OCI-LY7 (cell line): ENCODE results near the gene PROB1. TPM values are rescaled to one million over a fixed set of nuclear protein-coding genes. Genes with fewer than 3 reads are reported as not detected.

Experiments
- BruUV-seq: library from RNA; stranded (reverse); fragments of 400-500 nt; replicated peaks from 2 replicates; lab custom pipeline; 2021; lab: Mats Ljungman, UMichigan
- CTCF ChIA-PET: fragments of 300-600 bp; sonication (Branson Sonifier 250); formaldehyde crosslinking; loops from one replicate; lab custom pipeline; 2022; ENCODE audit warnings: antibody characterized with exemption; ENCODE audit not compliant: unreplicated experiment; lab: Charles Lee
- POLR2A ChIA-PET: fragments of 300-600 bp; sonication (Branson Sonifier 250); formaldehyde crosslinking; loops from one replicate; lab custom pipeline; 2022; ENCODE audit warnings: antibody characterized with exemption; lab: Charles Lee
- DNase-seq: peaks from one replicate; pipeline ENCODE4 v3.0.0-alpha.2; 2015; ENCODE audit warnings: low spot score
- H2AFZ ChIP-seq: fragments of 200-600 bp; sonication (generic), shearing (Covaris generic); 2 replicates; pipeline ENCODE4 v1.6.1; 2014; ENCODE audit warnings: mild to moderate bottlenecking, antibody characterized with exemption, low read length, moderate library complexity
- H3K27ac ChIP-seq: fragments of 200-600 bp; sonication (generic); 2 replicates; pipeline ENCODE4 v1.5.1; 2014; ENCODE audit warnings: mixed run types, low read depth, mild to moderate bottlenecking, moderate library complexity, low read length, inconsistent platforms; ENCODE audit not compliant: poor library complexity, severe bottlenecking
- H3K36me3 ChIP-seq: fragments of 200-600 bp; sonication (generic); 2 replicates; pipeline ENCODE4 v1.6.1; 2014; ENCODE audit warnings: mild to moderate bottlenecking, antibody characterized with exemption, low read length, moderate library complexity, mixed read lengths; ENCODE audit not compliant: insufficient read depth
- H3K4me1 ChIP-seq: fragments of 200-600 bp; sonication (generic); 2 replicates; pipeline ENCODE4 v1.5.1; 2014; ENCODE audit warnings: mild to moderate bottlenecking, low read length; ENCODE audit not compliant: insufficient read depth, poor library complexity, severe bottlenecking
- H3K4me2 ChIP-seq: fragments of 200-600 bp; sonication (generic); 2 replicates; pipeline ENCODE4 v1.6.1; 2014; ENCODE audit warnings: mild to moderate bottlenecking, low read length
- H3K4me3 ChIP-seq: fragments of 200-600 bp; sonication (generic); 2 replicates; pipeline ENCODE4 v1.5.1; 2014; ENCODE audit warnings: mild to moderate bottlenecking, low read depth, low read length; ENCODE audit not compliant: poor library complexity, severe bottlenecking
- H3K79me2 ChIP-seq: fragments of 200-600 bp; sonication (generic); 2 replicates; pipeline ENCODE4 v1.6.1; 2016; ENCODE audit warnings: low read depth, mild to moderate bottlenecking, low read length, moderate library complexity, mixed read lengths; ENCODE audit not compliant: insufficient read depth
- H3K9me2 ChIP-seq: fragments of 200-600 bp; sonication (generic); 2 replicates; pipeline ENCODE4 v1.6.1; 2016; ENCODE audit warnings: mild to moderate bottlenecking, low read length, mixed read lengths; ENCODE audit not compliant: insufficient read depth
- H3K9me3 ChIP-seq: fragments of 200-600 bp; sonication (generic); 2 replicates; pipeline ENCODE4 v1.6.1; 2014; ENCODE audit warnings: mild to moderate bottlenecking, mixed run types, low read length, mixed read lengths
- H4K20me1 ChIP-seq: fragments of 200-600 bp; sonication (generic); 2 replicates; pipeline ENCODE4 v1.6.1; 2014; ENCODE audit warnings: mild to moderate bottlenecking, antibody characterized with exemption, low read length, moderate library complexity, mixed read lengths; ENCODE audit not compliant: insufficient read depth
- EZH2phosphoT487 ChIP-seq: fragments of 200-600 bp; sonication (generic); IDR thresholded peaks from 2 replicates; pipeline ENCODE4 v1.6.1; 2018; ENCODE audit warnings: low read depth, borderline replicate concordance, mild to moderate bottlenecking, mixed run types, antibody characterized with exemption, low read length, moderate library complexity, mixed read lengths
- intact Hi-C: fragments of 100-400 bp; cut with micrococcal nuclease; formaldehyde crosslinking; loops from one replicate; pipeline ENCODE4 v1.10.0; 2022; ENCODE audit not compliant: unreplicated experiment
- total RNA-seq, 2 experiments: library from RNA; depleted of rRNA in 1 of 2; stranded (reverse); fragments of >200 nt in 1 of 2; shearing (Covaris generic) in 1 of 2; gene quantifications; 2 replicates each; pipeline ENCODE4 v1.2.3, GENCODE V29; 2014 to 2022
- TF ChIP-seq, protein P1 (sequence below): fragments of 200-600 bp; sonication (generic); conservative IDR thresholded peaks from 2 replicates; pipeline ENCODE4 v1.5.1; 2014; ENCODE audit warnings: mild to moderate bottlenecking, antibody characterized with exemption, low read length, moderate library complexity, mixed read lengths

PROB1 gene
- total RNA-seq, 2 experiments from 2014 or later: 4.6 to 5.9 TPM

DNA sequence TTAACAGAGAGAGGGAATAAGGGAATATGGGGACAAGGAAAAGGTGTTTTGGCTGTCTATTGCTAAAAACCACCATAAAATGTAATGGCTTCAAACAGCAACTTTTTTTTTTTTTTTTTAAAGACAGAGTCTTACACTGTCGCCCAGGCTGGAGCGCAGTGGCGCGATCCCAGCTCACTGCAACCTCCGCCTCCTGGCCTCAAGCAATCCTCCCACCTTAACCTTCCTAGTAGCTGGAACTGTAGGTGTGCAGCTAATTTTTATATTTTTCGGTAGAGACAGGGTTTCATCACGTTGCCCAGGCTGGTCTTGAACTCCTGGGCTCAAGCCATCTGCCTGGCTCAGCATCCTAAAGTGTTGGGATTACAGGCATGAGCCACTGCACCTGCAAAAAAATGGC is 13.3 kb upstream of the PROB1 start:
- intact Hi-C loops: loop anchor here (10.0 kb wide), 1 partner anchor 213 kb away; the partner anchor contains the start of gene SIL1
- no peak for DNase-seq
- peak overlapping the region; percentile 68 for H3K27ac ChIP-seq
- H2AFZ ChIP-seq: peak overlapping the region; percentile 89
- H3K9me2 ChIP-seq: no peaks in the 10 kb centered on the region
- H3K36me3 ChIP-seq: no peaks in the 10 kb centered on the region
- no peaks in the 10 kb centered on the region for H3K79me2 ChIP-seq
- peaks cover 38% of the 10 kb centered on the region for H3K4me1 ChIP-seq
- TF ChIP-seq EZH2phosphoT487: no peak
- TF ChIP-seq, protein P1, sequence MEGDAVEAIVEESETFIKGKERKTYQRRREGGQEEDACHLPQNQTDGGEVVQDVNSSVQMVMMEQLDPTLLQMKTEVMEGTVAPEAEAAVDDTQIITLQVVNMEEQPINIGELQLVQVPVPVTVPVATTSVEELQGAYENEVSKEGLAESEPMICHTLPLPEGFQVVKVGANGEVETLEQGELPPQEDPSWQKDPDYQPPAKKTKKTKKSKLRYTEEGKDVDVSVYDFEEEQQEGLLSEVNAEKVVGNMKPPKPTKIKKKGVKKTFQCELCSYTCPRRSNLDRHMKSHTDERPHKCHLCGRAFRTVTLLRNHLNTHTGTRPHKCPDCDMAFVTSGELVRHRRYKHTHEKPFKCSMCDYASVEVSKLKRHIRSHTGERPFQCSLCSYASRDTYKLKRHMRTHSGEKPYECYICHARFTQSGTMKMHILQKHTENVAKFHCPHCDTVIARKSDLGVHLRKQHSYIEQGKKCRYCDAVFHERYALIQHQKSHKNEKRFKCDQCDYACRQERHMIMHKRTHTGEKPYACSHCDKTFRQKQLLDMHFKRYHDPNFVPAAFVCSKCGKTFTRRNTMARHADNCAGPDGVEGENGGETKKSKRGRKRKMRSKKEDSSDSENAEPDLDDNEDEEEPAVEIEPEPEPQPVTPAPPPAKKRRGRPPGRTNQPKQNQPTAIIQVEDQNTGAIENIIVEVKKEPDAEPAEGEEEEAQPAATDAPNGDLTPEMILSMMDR: no peak
- no peaks in the 10 kb centered on the region for H4K20me1 ChIP-seq
- ChIA-PET CTCF (interaction anchor here (0.6 kb wide), 1 partner anchor 228 kb away, joined by 3 read pairs; no protein-coding TSS in a partner anchor), POLR2A (interaction anchor here (0.6 to 1.3 kb wide), 2 partner anchors 31 to 88 kb away, joined by 4 to 5 read pairs; partner anchors contain the start of gene DNAJC18)
- BruUV-seq: no TSS peak
- no peak overlapping the region for H3K4me3 ChIP-seq
- H3K9me3 ChIP-seq: no peaks in the 10 kb centered on the region
- peak overlapping the region; percentile 64 for H3K4me2 ChIP-seq

DNA sequence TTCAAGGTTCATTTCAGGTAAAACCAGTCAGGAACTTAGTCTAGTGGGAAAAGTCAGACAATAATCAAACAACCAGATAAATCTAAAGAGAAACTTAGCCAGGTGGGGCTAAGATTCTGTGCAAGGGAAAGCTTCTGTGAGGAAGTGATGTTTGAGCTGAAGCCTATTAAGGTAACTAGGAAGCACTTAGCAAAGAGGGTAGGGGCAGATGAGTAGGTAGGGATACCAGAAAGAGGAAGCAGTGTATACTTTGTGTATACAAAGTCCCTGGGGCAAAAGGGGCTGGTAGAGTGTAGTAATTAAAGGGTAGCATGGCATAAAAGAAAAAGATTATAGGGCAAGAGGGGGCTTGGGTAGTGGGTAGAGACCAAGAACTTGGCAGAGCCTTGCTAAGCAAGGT is 12.6 kb upstream of the PROB1 start:
- no TSS peak for BruUV-seq
- Histone ChIP-seq H4K20me1 (no peaks in the 10 kb centered on the region), H3K27ac (peak overlapping the region; percentile 68), H3K79me2 (no peaks in the 10 kb centered on the region), H3K4me2 (peak overlapping the region; percentile 64), H3K36me3 (no peaks in the 10 kb centered on the region), H3K9me3 (no peaks in the 10 kb centered on the region), H3K4me3 (peak overlapping the region; percentile 6), H3K9me2 (no peaks in the 10 kb centered on the region), H3K4me1 (peaks cover 43% of the 10 kb centered on the region), H2AFZ (peak overlapping the region; percentile 89)
- intact Hi-C loops: loop anchor here (10.0 kb wide), 1 partner anchor 213 kb away; the partner anchor contains the start of gene SIL1
- peak; percentile 82 for DNase-seq
- ChIA-PET POLR2A (interaction anchor here (0.6 to 1.3 kb wide), 5 partner anchors 12 to 213 kb away, joined by 3 to 7 read pairs (median 3); partner anchors contain the start of genes DNAJC18 and PROB1), CTCF (no interaction called here)
- TF ChIP-seq, protein P1: no peak
- no peak for TF ChIP-seq EZH2phosphoT487

DNA sequence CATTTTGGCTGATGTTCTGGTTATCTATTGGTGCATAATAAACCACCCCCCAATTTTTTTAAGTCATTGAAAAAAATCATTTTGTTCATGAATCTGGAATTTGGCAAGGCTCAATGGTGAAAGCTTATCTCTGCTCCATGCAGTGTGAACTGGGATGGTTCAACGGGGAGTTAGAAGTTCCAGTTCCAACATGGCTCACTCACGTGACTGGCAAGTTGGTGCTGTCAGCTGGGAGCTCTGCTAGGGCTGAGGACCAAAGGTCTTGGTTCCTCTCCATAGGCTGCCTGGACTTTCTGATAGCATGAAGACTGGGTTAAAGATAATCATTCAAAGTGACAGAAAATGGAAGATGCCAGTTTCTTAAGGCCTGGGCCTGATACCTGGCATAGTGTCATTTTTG is 12.1 kb upstream of the PROB1 start:
- H3K4me2 ChIP-seq: peak overlapping the region; percentile 64
- peak overlapping the region; percentile 89; the same call in 1 of the 2 replicates for H2AFZ ChIP-seq
- TF ChIP-seq EZH2phosphoT487: no peak
- TF ChIP-seq, protein P1: no peak
- H3K9me3 ChIP-seq: no peaks in the 10 kb centered on the region
- no peaks in the 10 kb centered on the region for H3K36me3 ChIP-seq
- no peaks in the 10 kb centered on the region for H4K20me1 ChIP-seq
- DNase-seq: no peak
- H3K9me2 ChIP-seq: no peaks in the 10 kb centered on the region
- H3K27ac ChIP-seq: peak overlapping the region; percentile 68
- intact Hi-C loops: loop anchor here (10.0 kb wide), 1 partner anchor 212 kb away; the partner anchor contains the start of gene SIL1
- no peaks in the 10 kb centered on the region for H3K79me2 ChIP-seq
- ChIA-PET CTCF (no interaction called here), POLR2A (interaction anchor here (0.6 to 1.3 kb wide), 7 partner anchors 11 to 241 kb away, joined by 3 to 7 read pairs (median 3); partner anchors contain the start of genes DNAJC18 and PROB1)
- no TSS peak for BruUV-seq
- H3K4me3 ChIP-seq: peak overlapping the region; percentile 6
- peaks cover 43% of the 10 kb centered on the region for H3K4me1 ChIP-seq
